ENCODE data around the gene ACBD5.

ACBD5 gene

DNA sequence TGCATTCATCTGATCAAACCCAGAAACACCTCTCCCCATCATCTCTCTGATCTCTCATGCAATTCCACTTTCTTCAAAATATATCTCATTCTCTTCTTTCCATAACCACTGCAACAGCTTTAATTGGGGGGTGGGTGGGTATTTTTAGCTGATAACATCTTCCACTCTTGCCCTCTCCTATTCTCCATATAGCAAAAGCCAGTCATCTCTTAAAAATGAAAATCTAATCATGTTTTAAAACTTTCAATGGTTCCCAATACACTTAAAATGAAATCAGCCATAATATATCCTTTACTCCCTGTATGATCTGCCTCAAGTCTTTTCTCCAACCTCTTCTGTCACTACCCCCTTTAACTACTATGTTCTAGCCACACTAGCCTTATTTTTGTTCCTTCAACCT lies 87.9 kb downstream of the ACBD5 start:
- no peak for DNase-seq (ENCODE audit: low read depth)

- DNase-seq (ENCODE audit: low read depth): no peak
Measured at GRCh38 chr10:27150261-27150660, 90.3 kb downstream of the ACBD5 start.

- DNase-seq (ENCODE audit: low read depth): no peak
Measured at GRCh38 chr10:27147701-27148100, 92.9 kb downstream of the ACBD5 start.

DNA sequence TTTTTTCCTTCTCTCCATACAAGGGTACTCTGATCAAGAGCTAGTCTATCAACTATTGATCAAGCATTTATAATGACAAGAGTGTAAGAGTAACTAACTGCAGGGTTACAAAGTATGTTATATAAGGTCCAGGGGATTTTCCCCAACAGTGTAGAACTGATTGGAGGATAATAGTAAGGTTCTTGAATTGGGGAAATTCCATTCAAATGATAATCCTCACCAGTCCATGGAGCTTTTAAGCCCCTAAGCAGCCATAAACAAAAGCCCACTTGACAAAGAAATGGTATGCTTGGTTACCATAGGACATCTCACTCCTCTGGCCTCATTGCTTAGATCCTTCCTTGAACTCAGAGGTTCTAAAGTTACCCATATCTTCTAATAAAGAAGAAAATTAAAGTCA lies 94.7 kb downstream of the ACBD5 start:
- no peak for DNase-seq (ENCODE audit: low read depth)
